ENCODE data around the gene NPPC. TPM values are rescaled to one million over a fixed set of nuclear protein-coding genes. Genes with fewer than 3 reads are reported as not detected.
"Not testable (repeated sequence)": the region's sequence is repeated elsewhere in the genome, so short reads cannot be mapped to it uniquely, and the experiment has no call there.

The NPPC gene
- total and polyA plus RNA-seq, 2 experiments from 2014 or later = 0.91 TPM; not detected in 1

- DNase-seq (ENCODE audit: low read depth in 1 of 2, low spot score in 1 of 2) = no peak
- Histone ChIP-seq H3K27me3 (peaks cover 5% of the 10 kb centered on the region), H3K36me3 (no peaks in the 10 kb centered on the region), H3K9me3 (ENCODE audit: low read depth) (no peaks in the 10 kb centered on the region), H3K4me1 (ENCODE audit: low read depth) (no peaks in the 10 kb centered on the region), H3K4me3 (no peak overlapping the region), H3K27ac (no peak overlapping the region)
- no peak for TF ChIP-seq CTCF (IDR thresholded peaks at IDR 0.05; ENCODE audit: low read depth, low read length)
These were observed 25.3 kb upstream of the NPPC start for GRCh38 chr2:231951452-231952035.

DNA sequence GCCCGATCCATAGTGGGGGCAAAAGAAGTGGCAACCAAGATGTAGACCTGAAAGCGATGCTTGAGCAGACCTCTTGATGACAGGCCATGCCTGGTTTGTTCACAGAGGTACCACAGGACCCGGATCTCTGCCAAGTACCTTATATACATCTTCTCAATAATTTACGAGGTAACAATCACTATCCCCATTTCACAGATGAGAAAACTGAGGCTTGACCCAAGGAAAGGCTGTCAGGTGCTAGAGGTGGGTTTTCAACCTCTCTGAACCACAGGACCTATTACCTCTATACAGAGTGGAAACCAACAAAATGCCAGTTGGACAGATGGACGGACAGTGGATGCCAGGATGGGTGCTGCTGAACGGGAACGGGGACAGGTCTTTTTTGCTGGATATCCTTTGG, 21.5 kb upstream of the NPPC start:
- H3K4me1 ChIP-seq (ENCODE audit: low read depth) = no peaks in the 10 kb centered on the region
- no peak overlapping the region for H3K27ac ChIP-seq
- no peak for DNase-seq (ENCODE audit: low read depth in 1 of 2, low spot score in 1 of 2)
- H3K36me3 ChIP-seq = no peaks in the 10 kb centered on the region
- no peaks in the 10 kb centered on the region for H3K27me3 ChIP-seq
- TF ChIP-seq CTCF (IDR thresholded peaks at IDR 0.05; ENCODE audit: low read depth, low read length) = no peak
- no peaks in the 10 kb centered on the region for H3K9me3 ChIP-seq (ENCODE audit: low read depth)
- no peak overlapping the region for H3K4me3 ChIP-seq

- not testable (repeated sequence) for H3K27me3 ChIP-seq; DNase-seq (ENCODE audit: low read depth in 1 of 2, low spot score in 1 of 2); H3K4me3 ChIP-seq; H3K9me3 ChIP-seq (ENCODE audit: low read depth); H3K27ac ChIP-seq; H3K36me3 ChIP-seq; H3K4me1 ChIP-seq (ENCODE audit: low read depth)
These were observed 20.9 kb upstream of the NPPC start for GRCh38 chr2:231947112-231947511.

DNA sequence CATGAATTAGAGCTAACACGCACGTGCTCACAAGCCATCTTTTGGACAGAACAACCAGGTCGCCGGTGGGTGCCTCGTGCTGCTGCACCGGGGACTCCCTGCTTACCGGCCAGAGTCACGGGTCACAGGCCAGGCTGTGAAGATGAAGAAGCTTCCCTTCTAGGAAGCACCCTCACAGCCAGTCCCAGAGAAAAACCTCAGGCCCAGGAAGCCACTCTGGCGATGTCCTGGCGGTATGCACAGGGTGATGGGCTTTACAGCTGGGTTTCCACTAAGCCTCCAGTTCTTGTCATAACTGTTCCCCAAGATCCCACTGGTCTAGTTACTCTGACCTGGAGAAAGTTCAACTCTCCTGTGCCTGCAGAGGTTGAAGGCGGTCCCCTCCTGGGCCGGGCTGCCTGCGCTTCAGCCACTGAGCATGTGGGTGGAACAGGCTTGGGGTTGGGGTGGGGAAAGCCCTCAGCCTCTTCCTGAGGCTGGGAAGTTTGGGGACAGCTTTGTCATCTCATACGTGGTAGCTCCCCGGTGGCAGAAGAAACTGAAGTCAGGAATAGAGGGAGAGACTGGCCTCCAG, 20.1 kb upstream of the NPPC start:
- no peak overlapping the region for H3K27ac ChIP-seq
- no peaks in the 10 kb centered on the region for H3K9me3 ChIP-seq (ENCODE audit: low read depth)
- no peaks in the 10 kb centered on the region for H3K4me1 ChIP-seq (ENCODE audit: low read depth)
- no peak for TF ChIP-seq CTCF (IDR thresholded peaks at IDR 0.05; ENCODE audit: low read depth, low read length)
- H3K4me3 ChIP-seq = no peak overlapping the region
- DNase-seq (ENCODE audit: low read depth in 1 of 2, low spot score in 1 of 2) = no peak
- no peaks in the 10 kb centered on the region for H3K27me3 ChIP-seq
- no peaks in the 10 kb centered on the region for H3K36me3 ChIP-seq

GRCh38 chr2:231942180-231942579, 16.0 kb upstream of the NPPC start:
- H3K27me3 ChIP-seq = no peaks in the 10 kb centered on the region
- H3K4me1 ChIP-seq (ENCODE audit: low read depth) = no peaks in the 10 kb centered on the region
- no peak for TF ChIP-seq CTCF (IDR thresholded peaks at IDR 0.05; ENCODE audit: low read depth, low read length)
- no peak for DNase-seq (ENCODE audit: low read depth in 1 of 2, low spot score in 1 of 2)
- no peaks in the 10 kb centered on the region for H3K36me3 ChIP-seq
- no peak overlapping the region for H3K27ac ChIP-seq
- no peaks in the 10 kb centered on the region for H3K9me3 ChIP-seq (ENCODE audit: low read depth)
- H3K4me3 ChIP-seq = no peak overlapping the region

GRCh38 chr2:231941673-231942072, 15.5 kb upstream of the NPPC start:
- DNase-seq (ENCODE audit: low read depth in 1 of 2, low spot score in 1 of 2) = no peak
- Histone ChIP-seq H3K27ac (no peak overlapping the region), H3K36me3 (no peaks in the 10 kb centered on the region), H3K4me3 (no peak overlapping the region), H3K27me3 (no peaks in the 10 kb centered on the region), H3K9me3 (ENCODE audit: low read depth) (no peaks in the 10 kb centered on the region), H3K4me1 (ENCODE audit: low read depth) (no peaks in the 10 kb centered on the region)
- no peak for TF ChIP-seq CTCF (IDR thresholded peaks at IDR 0.05; ENCODE audit: low read depth, low read length)
